C4-2B (cell line): ENCODE results near the gene LAMB2.

ENCODE experiments used
- H3K27ac ChIP-seq: fragments of 450-650 bp; 2 replicates; pipeline ENCODE4 v1.5.1; 2017
- CTCF ChIP-seq: fragments of 450-650 bp; conservative IDR thresholded peaks from 2 replicates; pipeline ENCODE4 v1.5.1; 2017; ENCODE audit warnings: mild to moderate bottlenecking
- ZFX ChIP-seq: fragments of 450-650 bp; IDR thresholded peaks from 2 replicates; pipeline ENCODE4 v1.6.1; 2017

LAMB2 gene

GRCh38 chr3:49173116-49173791 is 40.4 kb upstream of the LAMB2 start:
- H3K27ac ChIP-seq: no peak overlapping the region
- no peak for TF ChIP-seq CTCF
- TF ChIP-seq ZFX: no peak

GRCh38 chr3:49172551-49173041 is 39.7 kb upstream of the LAMB2 start:
- TF ChIP-seq ZFX (no peak), CTCF (no peak)
- no peak overlapping the region; the same call in 1 of the 2 replicates for H3K27ac ChIP-seq

- no peak for TF ChIP-seq CTCF
- TF ChIP-seq ZFX: no peak
- peak overlapping the region; percentile 70 for H3K27ac ChIP-seq
Measured at GRCh38 chr3:49171775-49172500, 39.1 kb upstream of the LAMB2 start.

- peak within 1 kb of the TSS; percentile 70 for H3K27ac ChIP-seq
- TF ChIP-seq ZFX: no peak
- TF ChIP-seq CTCF: peak; percentile 94
Measured at GRCh38 chr3:49171119-49171774, 38.4 kb upstream of the LAMB2 start, which contains the start of gene KLHDC8B. Gene KLHDC8B, plus strand, starts transcription at chr3:49171598. Its CDS starts 1,172 bp downstream, at chr3:49172770.

- peak overlapping the region; percentile 70 for H3K27ac ChIP-seq
- TF ChIP-seq CTCF: no peak
- 0 out of 2 replicates have a peak, but pooled peaks have one; percentile 21 for TF ChIP-seq ZFX
Measured at GRCh38 chr3:49170744-49171118, 37.9 kb upstream of the LAMB2 start.

- peak overlapping the region; percentile 87 for H3K27ac ChIP-seq
- no peak for TF ChIP-seq CTCF
- TF ChIP-seq ZFX: no peak
Measured at GRCh38 chr3:49166752-49167556, 34.1 kb upstream of the LAMB2 start.
